ENCODE measurements around the gene CHAD.
A peak's percentile ranks its signal among the peaks of the same experiment; 100 is the strongest.

The CHAD gene

GRCh38 chr17:50470426-50470825 lies 1.7 kb upstream of the CHAD start:
- no peak for DNase-seq (ENCODE audit: low read depth)
- H3K4me3 ChIP-seq (ENCODE audit: control insufficient read depth, low read depth, low read length): no peak overlapping the region
- TF ChIP-seq CTCF (IDR thresholded peaks at IDR 0.05; ENCODE audit: control insufficient read depth, insufficient read depth, low read depth, low read length, missing control alignments): no peak

GRCh38 chr17:50469671-50470305 lies 1.1 kb upstream of the CHAD start:
- no peak overlapping the region for H3K4me3 ChIP-seq (ENCODE audit: control insufficient read depth, low read depth, low read length)
- DNase-seq (ENCODE audit: low read depth): no peak
- no peak for TF ChIP-seq CTCF (IDR thresholded peaks at IDR 0.05; ENCODE audit: control insufficient read depth, insufficient read depth, low read depth, low read length, missing control alignments)

- no peak for DNase-seq (ENCODE audit: low read depth)
- no peak for TF ChIP-seq CTCF (IDR thresholded peaks at IDR 0.05; ENCODE audit: control insufficient read depth, insufficient read depth, low read depth, low read length, missing control alignments)
- peak overlapping the region; percentile 27 for H3K4me3 ChIP-seq (ENCODE audit: control insufficient read depth, low read depth, low read length)
These were observed 527 bp upstream of the CHAD start for GRCh38 chr17:50469208-50469605.

GRCh38 chr17:50467855-50468303 lies 801 bp downstream of the CHAD start:
- TF ChIP-seq CTCF (IDR thresholded peaks at IDR 0.05; ENCODE audit: control insufficient read depth, insufficient read depth, low read depth, low read length, missing control alignments): no peak
- no peak overlapping the region for H3K4me3 ChIP-seq (ENCODE audit: control insufficient read depth, low read depth, low read length)
- no peak for DNase-seq (ENCODE audit: low read depth)

- no peak for DNase-seq (ENCODE audit: low read depth)
- TF ChIP-seq CTCF (IDR thresholded peaks at IDR 0.05; ENCODE audit: control insufficient read depth, insufficient read depth, low read depth, low read length, missing control alignments): no peak
- H3K4me3 ChIP-seq (ENCODE audit: control insufficient read depth, low read depth, low read length): no peak overlapping the region
These were observed 1.4 kb downstream of the CHAD start for GRCh38 chr17:50467114-50467854.

- H3K4me3 ChIP-seq (ENCODE audit: control insufficient read depth, low read depth, low read length): no peak overlapping the region
- DNase-seq (ENCODE audit: low read depth): no peak
- TF ChIP-seq CTCF (IDR thresholded peaks at IDR 0.05; ENCODE audit: control insufficient read depth, insufficient read depth, low read depth, low read length, missing control alignments): no peak
These were observed 2.1 kb downstream of the CHAD start for GRCh38 chr17:50466371-50467113.
